Astrocyte (in vitro differentiated cells and primary cell): ENCODE measurements around the gene ARNT2.

Experiments used
- EZH2 ChIP-seq: IDR thresholded peaks from 2 replicates; pipeline ENCODE4 v1.6.1; 2012; ENCODE audit warnings: mild to moderate bottlenecking, low read length, inconsistent platforms; ENCODE audit not compliant: insufficient read depth
- TF ChIP-seq, protein P1 (sequence below): IDR thresholded peaks from 2 replicates; pipeline ENCODE4 v1.5.1; 2011; ENCODE audit warnings: low read depth, mild to moderate bottlenecking, inconsistent platforms, low read length, moderate library complexity; ENCODE audit not compliant: insufficient read depth

DNA sequence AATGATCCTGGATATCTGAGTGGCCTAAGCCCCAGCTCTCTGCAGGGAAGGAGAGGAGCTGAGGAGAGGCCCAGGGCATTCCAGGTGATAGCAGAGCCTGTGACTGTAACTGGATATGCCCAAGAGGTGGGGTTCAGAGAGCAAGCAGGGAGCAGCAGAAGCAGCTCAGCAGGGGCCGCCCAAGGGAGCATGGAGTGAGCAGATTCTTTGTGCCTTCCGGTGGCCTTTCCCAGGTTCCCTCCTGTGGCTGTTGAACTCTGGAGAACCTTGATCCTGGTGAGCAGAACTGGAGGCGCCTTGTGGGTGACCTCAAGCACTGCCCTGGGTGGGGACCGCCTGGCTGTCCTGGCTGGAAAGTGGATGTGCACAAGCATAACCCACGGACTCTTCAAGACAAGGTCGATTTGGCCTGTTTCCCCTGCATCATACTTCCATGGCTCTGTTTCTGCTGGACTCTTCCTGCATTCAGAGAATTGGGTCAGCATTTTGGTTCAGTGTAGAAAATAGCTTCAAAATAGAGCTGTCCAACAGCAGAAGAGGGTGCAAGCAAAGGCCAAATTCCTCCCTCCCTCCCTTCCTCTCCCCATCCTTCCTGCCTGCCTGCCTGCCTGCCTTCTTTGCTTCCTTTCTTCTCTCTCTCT is 76.1 kb downstream of the ARNT2 start:
- TF ChIP-seq, protein P1, sequence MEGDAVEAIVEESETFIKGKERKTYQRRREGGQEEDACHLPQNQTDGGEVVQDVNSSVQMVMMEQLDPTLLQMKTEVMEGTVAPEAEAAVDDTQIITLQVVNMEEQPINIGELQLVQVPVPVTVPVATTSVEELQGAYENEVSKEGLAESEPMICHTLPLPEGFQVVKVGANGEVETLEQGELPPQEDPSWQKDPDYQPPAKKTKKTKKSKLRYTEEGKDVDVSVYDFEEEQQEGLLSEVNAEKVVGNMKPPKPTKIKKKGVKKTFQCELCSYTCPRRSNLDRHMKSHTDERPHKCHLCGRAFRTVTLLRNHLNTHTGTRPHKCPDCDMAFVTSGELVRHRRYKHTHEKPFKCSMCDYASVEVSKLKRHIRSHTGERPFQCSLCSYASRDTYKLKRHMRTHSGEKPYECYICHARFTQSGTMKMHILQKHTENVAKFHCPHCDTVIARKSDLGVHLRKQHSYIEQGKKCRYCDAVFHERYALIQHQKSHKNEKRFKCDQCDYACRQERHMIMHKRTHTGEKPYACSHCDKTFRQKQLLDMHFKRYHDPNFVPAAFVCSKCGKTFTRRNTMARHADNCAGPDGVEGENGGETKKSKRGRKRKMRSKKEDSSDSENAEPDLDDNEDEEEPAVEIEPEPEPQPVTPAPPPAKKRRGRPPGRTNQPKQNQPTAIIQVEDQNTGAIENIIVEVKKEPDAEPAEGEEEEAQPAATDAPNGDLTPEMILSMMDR: no peak
- no peak for TF ChIP-seq EZH2
